ENCODE results near the gene DISP2. TPM values are rescaled to one million over a fixed set of nuclear protein-coding genes. Genes with fewer than 3 reads are reported as not detected.

DISP2 gene
- total RNA-seq, 1 experiment from 2014 or later, result 4.6 TPM

DNA sequence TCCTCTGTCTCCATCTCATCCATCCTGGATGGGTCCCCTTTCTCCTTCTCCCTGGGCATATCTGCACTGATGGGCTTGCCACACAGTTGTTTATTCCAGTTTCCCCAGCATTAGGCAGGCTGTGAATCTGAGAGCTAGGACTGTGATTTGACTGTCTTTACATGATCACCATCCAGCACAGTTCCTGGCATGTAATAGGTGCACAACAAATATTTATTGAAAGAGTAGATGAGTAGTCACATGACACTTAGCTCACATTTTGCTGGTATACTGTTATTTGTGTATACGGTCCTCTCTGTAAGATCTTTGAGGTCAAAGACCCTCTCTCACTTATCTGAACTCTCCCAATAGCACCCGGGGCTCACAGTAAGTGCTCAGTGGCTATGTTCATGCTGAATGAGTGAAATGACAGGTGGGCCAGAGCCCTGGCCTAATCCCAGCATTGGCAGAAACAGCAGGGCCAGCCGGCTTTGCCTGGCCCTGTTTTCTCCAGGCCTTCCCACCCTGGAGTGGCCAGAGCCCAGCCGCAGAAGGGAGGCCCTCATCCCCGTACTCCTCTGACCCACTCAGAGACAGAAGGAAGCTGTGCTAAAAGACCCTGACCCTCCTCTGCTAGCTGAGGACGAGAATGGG is 66.6 kb downstream of the DISP2 start:
- Histone ChIP-seq H3K4me1 (peaks cover 5% of the 10 kb centered on the region; the same call in 1 of the 2 replicates), H3K36me3 (ENCODE audit: control insufficient read depth, insufficient read depth, low read length) (no peaks in the 10 kb centered on the region), H3K4me3 (ENCODE audit: low read depth, low read length) (no peak overlapping the region), H3K9me3 (no peaks in the 10 kb centered on the region), H3K27me3 (replicated peaks; ENCODE audit: control insufficient read depth, insufficient read depth, low read length) (no peaks in the 10 kb centered on the region)
- intact Hi-C loops (cut with micrococcal nuclease; ENCODE audit: unreplicated experiment), result loop anchor here (5.0 kb wide), 1 partner anchor 102 kb away; the partner anchor contains the start of gene INAFM2
- H3K27me3 Mint-ChIP-seq (ENCODE audit: insufficient read depth, unreplicated experiment), result no peaks in the 10 kb centered on the region
- CTCF ChIA-PET, result interaction anchor here (0.5 to 1.4 kb wide), 2 partner anchors 87 to 247 kb away, joined by 3 to 6 read pairs; no protein-coding TSS in a partner anchor
- BruUV-seq (replicated peaks), result no TSS peak
- POLR2A ChIA-PET, result no interaction called here
- H3K36me3 Mint-ChIP-seq (ENCODE audit: insufficient read depth, unreplicated experiment), result peaks cover 10% of the 10 kb centered on the region
- no peaks in the 10 kb centered on the region for H3K9me3 Mint-ChIP-seq (ENCODE audit: unreplicated experiment)
- no peak overlapping the region for H3K27ac Mint-ChIP-seq (ENCODE audit: unreplicated experiment)
- no peak overlapping the region for H3K4me3 Mint-ChIP-seq (ENCODE audit: unreplicated experiment)
- no peaks in the 10 kb centered on the region for H3K4me1 Mint-ChIP-seq (ENCODE audit: low read depth, unreplicated experiment)
- TF ChIP-seq, protein P1, sequence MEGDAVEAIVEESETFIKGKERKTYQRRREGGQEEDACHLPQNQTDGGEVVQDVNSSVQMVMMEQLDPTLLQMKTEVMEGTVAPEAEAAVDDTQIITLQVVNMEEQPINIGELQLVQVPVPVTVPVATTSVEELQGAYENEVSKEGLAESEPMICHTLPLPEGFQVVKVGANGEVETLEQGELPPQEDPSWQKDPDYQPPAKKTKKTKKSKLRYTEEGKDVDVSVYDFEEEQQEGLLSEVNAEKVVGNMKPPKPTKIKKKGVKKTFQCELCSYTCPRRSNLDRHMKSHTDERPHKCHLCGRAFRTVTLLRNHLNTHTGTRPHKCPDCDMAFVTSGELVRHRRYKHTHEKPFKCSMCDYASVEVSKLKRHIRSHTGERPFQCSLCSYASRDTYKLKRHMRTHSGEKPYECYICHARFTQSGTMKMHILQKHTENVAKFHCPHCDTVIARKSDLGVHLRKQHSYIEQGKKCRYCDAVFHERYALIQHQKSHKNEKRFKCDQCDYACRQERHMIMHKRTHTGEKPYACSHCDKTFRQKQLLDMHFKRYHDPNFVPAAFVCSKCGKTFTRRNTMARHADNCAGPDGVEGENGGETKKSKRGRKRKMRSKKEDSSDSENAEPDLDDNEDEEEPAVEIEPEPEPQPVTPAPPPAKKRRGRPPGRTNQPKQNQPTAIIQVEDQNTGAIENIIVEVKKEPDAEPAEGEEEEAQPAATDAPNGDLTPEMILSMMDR (IDR thresholded peaks at IDR 0.05; ENCODE audit: insufficient read depth in 1 of 2, low read depth in 1 of 2, low read length in 1 of 2, severe bottlenecking in 1 of 2, unreplicated experiment in 1 of 2), result no peak
- DNase-seq, result no peak

DNA sequence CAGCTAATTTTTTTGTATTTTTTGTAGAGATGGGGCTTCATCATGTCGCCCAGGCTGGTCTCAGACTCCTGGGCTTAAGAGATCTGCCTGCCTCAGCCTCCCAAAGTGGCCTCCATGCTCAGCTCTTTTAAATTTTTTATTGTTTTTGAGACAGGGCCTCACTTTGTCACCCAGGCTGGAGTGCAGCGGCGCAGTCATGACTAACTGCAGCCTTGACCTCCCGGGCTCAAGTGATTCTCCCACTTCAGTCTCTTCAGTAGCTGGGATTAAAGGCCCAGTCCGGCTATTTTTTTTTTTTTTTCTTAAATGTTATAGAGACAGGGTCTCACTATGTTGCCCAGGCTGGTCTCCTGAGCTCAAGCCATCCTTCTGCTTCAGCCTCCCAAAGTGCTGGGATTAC is 67.7 kb downstream of the DISP2 start:
- TF ChIP-seq, protein P1 (IDR thresholded peaks at IDR 0.05; ENCODE audit: insufficient read depth in 1 of 2, low read depth in 1 of 2, low read length in 1 of 2, severe bottlenecking in 1 of 2, unreplicated experiment in 1 of 2), result no peak
- H3K4me3 Mint-ChIP-seq (ENCODE audit: unreplicated experiment), result no peak overlapping the region
- peaks cover 12% of the 10 kb centered on the region; the same call in 1 of the 2 replicates for H3K4me1 ChIP-seq
- POLR2A ChIA-PET, result no interaction called here
- peaks cover 10% of the 10 kb centered on the region for H3K36me3 Mint-ChIP-seq (ENCODE audit: insufficient read depth, unreplicated experiment)
- BruUV-seq (replicated peaks), result no TSS peak
- H3K27ac Mint-ChIP-seq (ENCODE audit: unreplicated experiment), result no peak overlapping the region
- CTCF ChIA-PET, result interaction anchor here (0.7 kb wide), 1 partner anchor 637 kb away, joined by 3 read pairs; no protein-coding TSS in a partner anchor
- H3K4me1 Mint-ChIP-seq (ENCODE audit: low read depth, unreplicated experiment), result peaks cover 8% of the 10 kb centered on the region
- intact Hi-C loops (cut with micrococcal nuclease; ENCODE audit: unreplicated experiment), result no loop called here
- H3K36me3 ChIP-seq (ENCODE audit: control insufficient read depth, insufficient read depth, low read length), result no peaks in the 10 kb centered on the region
- no peaks in the 10 kb centered on the region for H3K27me3 ChIP-seq (replicated peaks; ENCODE audit: control insufficient read depth, insufficient read depth, low read length)
- H3K27me3 Mint-ChIP-seq (ENCODE audit: insufficient read depth, unreplicated experiment), result no peaks in the 10 kb centered on the region
- no peak for DNase-seq
- H3K9me3 ChIP-seq, result no peaks in the 10 kb centered on the region
- H3K9me3 Mint-ChIP-seq (ENCODE audit: unreplicated experiment), result no peaks in the 10 kb centered on the region
- no peak overlapping the region for H3K4me3 ChIP-seq (ENCODE audit: low read depth, low read length)

DNA sequence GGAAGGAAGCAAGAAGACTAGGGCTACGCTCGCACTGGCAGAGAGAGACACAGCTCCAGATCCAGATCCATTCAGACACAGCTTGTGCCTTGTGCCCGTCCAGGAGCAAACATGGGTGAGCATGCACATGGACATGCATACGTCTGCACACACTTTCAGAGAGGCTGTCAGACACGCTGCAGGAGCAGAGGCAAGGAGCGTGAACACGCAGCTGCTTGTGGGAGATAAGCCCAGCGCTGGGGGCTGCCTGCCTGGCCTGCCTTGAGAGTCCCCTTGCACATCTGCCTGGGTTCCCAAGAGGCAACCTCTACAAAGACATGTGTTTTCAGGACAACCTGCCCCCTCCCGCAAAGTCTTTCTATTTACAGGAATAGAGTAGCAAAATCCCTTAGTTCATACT is 69.2 kb downstream of the DISP2 start:
- no peaks in the 10 kb centered on the region for H3K27me3 Mint-ChIP-seq (ENCODE audit: insufficient read depth, unreplicated experiment)
- no TSS peak for BruUV-seq (replicated peaks)
- ChIA-PET POLR2A (no interaction called here), CTCF (no interaction called here)
- intact Hi-C loops (cut with micrococcal nuclease; ENCODE audit: unreplicated experiment), result no loop called here
- no peak overlapping the region for H3K4me3 Mint-ChIP-seq (ENCODE audit: unreplicated experiment)
- H3K4me1 Mint-ChIP-seq (ENCODE audit: low read depth, unreplicated experiment), result peaks cover 10% of the 10 kb centered on the region
- TF ChIP-seq, protein P1 (IDR thresholded peaks at IDR 0.05; ENCODE audit: insufficient read depth in 1 of 2, low read depth in 1 of 2, low read length in 1 of 2, severe bottlenecking in 1 of 2, unreplicated experiment in 1 of 2), result no peak
- H3K27me3 ChIP-seq (replicated peaks; ENCODE audit: control insufficient read depth, insufficient read depth, low read length), result no peaks in the 10 kb centered on the region
- no peak overlapping the region for H3K4me3 ChIP-seq (ENCODE audit: low read depth, low read length)
- H3K36me3 ChIP-seq (ENCODE audit: control insufficient read depth, insufficient read depth, low read length), result no peaks in the 10 kb centered on the region
- peaks cover 6% of the 10 kb centered on the region for H3K36me3 Mint-ChIP-seq (ENCODE audit: insufficient read depth, unreplicated experiment)
- no peaks in the 10 kb centered on the region for H3K9me3 Mint-ChIP-seq (ENCODE audit: unreplicated experiment)
- no peak for DNase-seq
- H3K4me1 ChIP-seq, result peaks cover 8% of the 10 kb centered on the region; the same call in 1 of the 2 replicates
- no peak overlapping the region for H3K27ac Mint-ChIP-seq (ENCODE audit: unreplicated experiment)
- H3K9me3 ChIP-seq, result no peaks in the 10 kb centered on the region
